ENCODE data around the gene MMP19. TPM values are rescaled to one million over a fixed set of nuclear protein-coding genes. Genes with fewer than 3 reads are reported as not detected.
A peak's percentile ranks its signal among the peaks of the same experiment; 100 is the strongest.

The MMP19 gene
- total RNA-seq, 1 experiment from 2014 or later = 2.3 TPM

GRCh38 chr12:55833056-55833455 lies 9.7 kb downstream of the MMP19 start (continued):
- no peak for TF ChIP-seq CTCF (IDR thresholded peaks at IDR 0.05 in 2 of 3, conservative IDR thresholded peaks at IDR 0.05 in 1 of 3; ENCODE audit: borderline replicate concordance in 1 of 3, insufficient read depth in 1 of 3, low read depth in 2 of 3, low read length in 2 of 3)
- TF ChIP-seq EZH2phosphoT487 (IDR thresholded peaks at IDR 0.05; ENCODE audit: borderline replicate concordance) = no peak
- no peak for TF ChIP-seq JUND (IDR thresholded peaks at IDR 0.05)
- TF ChIP-seq ZNF274 (IDR thresholded peaks at IDR 0.05; ENCODE audit: low read depth, low read length) = no peak
- no peak for TF ChIP-seq YY1 (IDR thresholded peaks at IDR 0.05; ENCODE audit: extremely low read depth, insufficient replicate concordance, low read depth, low read length)
- TF ChIP-seq, protein P1, sequence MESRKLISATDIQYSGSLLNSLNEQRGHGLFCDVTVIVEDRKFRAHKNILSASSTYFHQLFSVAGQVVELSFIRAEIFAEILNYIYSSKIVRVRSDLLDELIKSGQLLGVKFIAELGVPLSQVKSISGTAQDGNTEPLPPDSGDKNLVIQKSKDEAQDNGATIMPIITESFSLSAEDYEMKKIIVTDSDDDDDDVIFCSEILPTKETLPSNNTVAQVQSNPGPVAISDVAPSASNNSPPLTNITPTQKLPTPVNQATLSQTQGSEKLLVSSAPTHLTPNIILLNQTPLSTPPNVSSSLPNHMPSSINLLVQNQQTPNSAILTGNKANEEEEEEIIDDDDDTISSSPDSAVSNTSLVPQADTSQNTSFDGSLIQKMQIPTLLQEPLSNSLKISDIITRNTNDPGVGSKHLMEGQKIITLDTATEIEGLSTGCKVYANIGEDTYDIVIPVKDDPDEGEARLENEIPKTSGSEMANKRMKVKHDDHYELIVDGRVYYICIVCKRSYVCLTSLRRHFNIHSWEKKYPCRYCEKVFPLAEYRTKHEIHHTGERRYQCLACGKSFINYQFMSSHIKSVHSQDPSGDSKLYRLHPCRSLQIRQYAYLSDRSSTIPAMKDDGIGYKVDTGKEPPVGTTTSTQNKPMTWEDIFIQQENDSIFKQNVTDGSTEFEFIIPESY (IDR thresholded peaks at IDR 0.05; ENCODE audit: extremely low read depth, insufficient replicate concordance, low read length) = no peak
- TF ChIP-seq TCF7L2 (IDR thresholded peaks at IDR 0.05; ENCODE audit: borderline replicate concordance, extremely low read depth, insufficient read depth, insufficient read length) = no peak

GRCh38 chr12:55831447-55831815 lies 11.3 kb downstream of the MMP19 start:
- peak overlapping the region; percentile 87 for H3K4me2 ChIP-seq (ENCODE audit: low read length)
- ChIA-PET CTCF (interaction anchor here (0.9 to 1.8 kb wide), 2 partner anchors 99 to 108 kb away, joined by 3 read pairs; no protein-coding TSS in a partner anchor), RAD21 (ENCODE audit: low non-redundant PET in 1 of 2, low total read pairs in 2 of 2, uncharacterized antibody in 2 of 2, unreplicated experiment in 2 of 2) (no interaction called here), POLR2A (interaction anchor here (0.9 to 3.4 kb wide), 5 partner anchors 11 to 100 kb away, joined by 3 to 59 read pairs (median 5); partner anchors contain the start of genes MMP19, ORMDL2, PYM1 and SARNP)
- no peak for ATAC-seq
- no peak overlapping the region for H3K27ac ChIP-seq (ENCODE audit: low read depth, low read length)
- no peaks in the 10 kb centered on the region for H3K27me3 ChIP-seq (ENCODE audit: insufficient read depth, low read length)
- no peak overlapping the region for H2AFZ ChIP-seq (ENCODE audit: low read depth, low read length, poor library complexity, severe bottlenecking)
- H4K20me1 ChIP-seq (ENCODE audit: insufficient read depth) = no peaks in the 10 kb centered on the region
- no peaks in the 10 kb centered on the region for H3K9me3 ChIP-seq (ENCODE audit: control insufficient read depth in 1 of 2, insufficient read depth in 1 of 2, low read depth in 1 of 2, low read length in 2 of 2)
- no peak overlapping the region for H3K9ac ChIP-seq (ENCODE audit: low read length)
- H3K9me2 ChIP-seq (ENCODE audit: insufficient read depth) = no peaks in the 10 kb centered on the region
- no TSS peak for BruUV-seq (replicated peaks)
- peak overlapping the region in 1 of 2 experiments; percentile 93; a peak in 1 of 4 replicates for H3K4me3 ChIP-seq (replicated peaks in 1 of 2; ENCODE audit: low read depth in 1 of 2, low read length in 2 of 2)
- H3K4me1 ChIP-seq (ENCODE audit: control insufficient read depth in 1 of 2, insufficient read depth in 2 of 2, low read length in 2 of 2) = peaks cover 16 to 29% of the 10 kb centered on the region in 2 experiments; a peak in 3 of 4 replicates
- TF ChIP-seq ELF1 (IDR thresholded peaks at IDR 0.05; ENCODE audit: borderline replicate concordance, low read depth) = no peak
- no peak for TF ChIP-seq EGR1 (IDR thresholded peaks at IDR 0.05; ENCODE audit: low read depth)
- TF ChIP-seq SRF (IDR thresholded peaks at IDR 0.05; ENCODE audit: low read depth) = no peak
- no peak for TF ChIP-seq CBX3 (IDR thresholded peaks at IDR 0.05; ENCODE audit: low read depth)
- no peak for TF ChIP-seq ATF3 (IDR thresholded peaks at IDR 0.05)
- no peak for TF ChIP-seq JUND (IDR thresholded peaks at IDR 0.05)
- TF ChIP-seq MAX (IDR thresholded peaks at IDR 0.05) = no peak
- no peak for TF ChIP-seq SIN3A (IDR thresholded peaks at IDR 0.05; ENCODE audit: low read depth)
- no peak for TF ChIP-seq FOSL1 (IDR thresholded peaks at IDR 0.05; ENCODE audit: low read depth)
- no peak for TF ChIP-seq EZH2phosphoT487 (IDR thresholded peaks at IDR 0.05; ENCODE audit: borderline replicate concordance)
- DNase-seq (ENCODE audit: low read depth, low spot score) = no peak
- H3K36me3 ChIP-seq (ENCODE audit: control insufficient read depth in 1 of 2, insufficient read depth in 2 of 2, low read length in 2 of 2) = peaks cover 0 to 13% of the 10 kb centered on the region in 2 experiments; a peak in 1 of 4 replicates
- intact Hi-C loops (cut with micrococcal nuclease) = no loop called here
- peaks cover 35% of the 10 kb centered on the region for H3K79me2 ChIP-seq (ENCODE audit: insufficient read depth, low read length)
